ENCODE data around the gene RAP1GDS1. TPM values are rescaled to one million over a fixed set of nuclear protein-coding genes. Genes with fewer than 3 reads are reported as not detected.
A peak's percentile ranks its signal among the peaks of the same experiment; 100 is the strongest.

Gene RAP1GDS1
- total RNA-seq, 1 donor from 2014 or later: 121 TPM

DNA sequence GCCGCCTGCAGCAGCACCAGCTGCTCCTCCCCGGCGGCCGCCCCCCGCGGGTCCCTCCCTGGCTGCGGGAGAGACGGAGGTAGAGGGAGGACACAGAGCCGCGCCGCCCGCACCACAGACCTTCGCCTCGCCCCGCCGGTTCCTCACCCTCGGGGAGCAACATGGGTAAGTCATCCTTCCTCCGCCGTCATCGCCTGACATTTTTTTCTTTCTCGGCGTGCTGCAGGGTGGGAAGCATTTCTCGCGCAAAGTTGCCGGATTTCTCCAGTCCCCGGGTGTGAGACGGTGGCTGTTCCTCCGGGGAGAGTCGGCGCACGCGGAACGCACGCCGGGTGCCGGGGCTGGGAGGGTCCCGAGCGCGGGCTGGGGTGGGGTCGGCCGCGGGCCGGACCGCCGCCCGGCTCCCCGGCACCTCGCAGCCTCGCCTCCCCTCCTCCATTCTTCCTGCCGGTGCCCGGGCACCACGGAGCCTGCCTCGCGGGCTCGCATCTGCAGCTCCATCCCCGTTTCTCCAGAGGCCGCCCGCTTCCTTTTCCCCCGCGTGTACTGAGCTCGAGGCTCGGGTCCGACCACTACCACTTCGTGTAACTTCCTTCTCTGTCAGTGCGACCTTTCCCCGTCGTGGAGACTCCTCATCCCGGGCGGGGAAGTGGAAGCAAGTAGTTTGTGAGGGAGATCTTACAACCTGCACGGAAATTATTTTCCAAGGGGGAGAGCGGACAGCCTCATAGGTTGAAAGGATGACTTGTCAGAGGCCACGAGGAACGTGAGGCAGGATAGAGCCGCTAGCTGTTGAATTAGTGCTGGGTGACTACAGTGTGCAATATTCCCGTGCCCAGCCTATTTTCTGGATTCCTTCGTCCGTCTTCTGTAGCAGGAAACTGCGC lies 464 bp downstream of the RAP1GDS1 start:
- peaks cover 7% of the 10 kb centered on the region for H3K27me3 Mint-ChIP-seq (ENCODE audit: unreplicated experiment)
- DNase-seq: peak; percentile 56
- H3K27ac Mint-ChIP-seq (ENCODE audit: unreplicated experiment): peak overlapping the region; percentile 99
- TF ChIP-seq, protein P1, sequence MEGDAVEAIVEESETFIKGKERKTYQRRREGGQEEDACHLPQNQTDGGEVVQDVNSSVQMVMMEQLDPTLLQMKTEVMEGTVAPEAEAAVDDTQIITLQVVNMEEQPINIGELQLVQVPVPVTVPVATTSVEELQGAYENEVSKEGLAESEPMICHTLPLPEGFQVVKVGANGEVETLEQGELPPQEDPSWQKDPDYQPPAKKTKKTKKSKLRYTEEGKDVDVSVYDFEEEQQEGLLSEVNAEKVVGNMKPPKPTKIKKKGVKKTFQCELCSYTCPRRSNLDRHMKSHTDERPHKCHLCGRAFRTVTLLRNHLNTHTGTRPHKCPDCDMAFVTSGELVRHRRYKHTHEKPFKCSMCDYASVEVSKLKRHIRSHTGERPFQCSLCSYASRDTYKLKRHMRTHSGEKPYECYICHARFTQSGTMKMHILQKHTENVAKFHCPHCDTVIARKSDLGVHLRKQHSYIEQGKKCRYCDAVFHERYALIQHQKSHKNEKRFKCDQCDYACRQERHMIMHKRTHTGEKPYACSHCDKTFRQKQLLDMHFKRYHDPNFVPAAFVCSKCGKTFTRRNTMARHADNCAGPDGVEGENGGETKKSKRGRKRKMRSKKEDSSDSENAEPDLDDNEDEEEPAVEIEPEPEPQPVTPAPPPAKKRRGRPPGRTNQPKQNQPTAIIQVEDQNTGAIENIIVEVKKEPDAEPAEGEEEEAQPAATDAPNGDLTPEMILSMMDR (IDR thresholded peaks at IDR 0.05; ENCODE audit: partially characterized antibody, unreplicated experiment): no peak
- peaks cover 17% of the 10 kb centered on the region for H3K4me1 Mint-ChIP-seq (ENCODE audit: low read depth, unreplicated experiment)
- H3K9me3 Mint-ChIP-seq (ENCODE audit: unreplicated experiment): peaks cover 11% of the 10 kb centered on the region
- H3K36me3 Mint-ChIP-seq (ENCODE audit: unreplicated experiment): no peaks in the 10 kb centered on the region
- H3K4me3 Mint-ChIP-seq (ENCODE audit: unreplicated experiment): peak overlapping the region; percentile 98

DNA sequence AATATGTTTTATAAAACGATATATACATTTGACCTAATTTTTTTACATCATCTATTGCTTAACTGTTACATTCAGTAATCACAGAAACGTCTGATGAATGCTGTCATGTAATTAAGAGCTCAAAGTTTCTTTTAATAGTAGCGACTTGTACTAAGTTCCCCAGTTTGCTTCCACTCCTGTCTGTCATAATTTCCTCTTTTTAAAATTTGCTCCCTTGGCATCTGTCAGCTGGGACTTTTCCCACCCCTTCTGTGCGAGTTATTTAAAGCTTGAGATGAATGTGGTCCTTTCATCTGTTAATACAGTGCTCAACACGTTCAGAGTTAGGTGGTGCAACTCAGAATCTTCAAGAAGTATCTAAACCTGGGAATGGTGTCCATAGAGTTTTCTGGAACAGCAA lies 1.2 kb downstream of the RAP1GDS1 start:
- H3K4me1 Mint-ChIP-seq (ENCODE audit: low read depth, unreplicated experiment): peaks cover 17% of the 10 kb centered on the region
- peak overlapping the region; percentile 98 for H3K4me3 Mint-ChIP-seq (ENCODE audit: unreplicated experiment)
- no peaks in the 10 kb centered on the region for H3K36me3 Mint-ChIP-seq (ENCODE audit: unreplicated experiment)
- peak overlapping the region; percentile 99 for H3K27ac Mint-ChIP-seq (ENCODE audit: unreplicated experiment)
- H3K27me3 Mint-ChIP-seq (ENCODE audit: unreplicated experiment): peaks cover 7% of the 10 kb centered on the region
- DNase-seq: no peak
- TF ChIP-seq, protein P1 (IDR thresholded peaks at IDR 0.05; ENCODE audit: partially characterized antibody, unreplicated experiment): no peak
- H3K9me3 Mint-ChIP-seq (ENCODE audit: unreplicated experiment): peaks cover 11% of the 10 kb centered on the region

DNA sequence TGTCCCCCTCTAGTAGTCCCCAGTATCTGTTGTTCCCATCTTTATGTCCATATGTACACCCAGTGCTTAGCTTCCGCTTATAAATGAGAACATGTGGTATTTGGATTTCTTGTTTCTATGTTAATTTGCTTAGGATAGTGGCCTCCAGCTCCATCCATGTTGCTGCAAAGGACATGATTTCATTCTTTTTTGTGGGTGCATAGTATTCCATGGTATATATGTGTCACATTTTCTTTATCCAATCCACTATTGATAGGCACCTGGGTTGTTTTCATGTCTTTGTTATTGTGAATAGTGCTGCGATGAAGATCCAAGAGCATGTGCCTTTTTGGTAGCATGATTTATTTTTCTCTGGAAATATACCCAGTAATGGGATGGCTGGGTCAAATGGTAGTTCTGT lies 6.3 kb downstream of the RAP1GDS1 start:
- TF ChIP-seq, protein P1 (IDR thresholded peaks at IDR 0.05; ENCODE audit: partially characterized antibody, unreplicated experiment): no peak
- H3K4me1 Mint-ChIP-seq (ENCODE audit: low read depth, unreplicated experiment): peaks cover 8% of the 10 kb centered on the region
- H3K4me3 Mint-ChIP-seq (ENCODE audit: unreplicated experiment): no peak overlapping the region
- peaks cover 3% of the 10 kb centered on the region for H3K9me3 Mint-ChIP-seq (ENCODE audit: unreplicated experiment)
- H3K27ac Mint-ChIP-seq (ENCODE audit: unreplicated experiment): no peak overlapping the region
- no peak for DNase-seq
- H3K27me3 Mint-ChIP-seq (ENCODE audit: unreplicated experiment): no peaks in the 10 kb centered on the region
- H3K36me3 Mint-ChIP-seq (ENCODE audit: unreplicated experiment): peaks cover 21% of the 10 kb centered on the region

DNA sequence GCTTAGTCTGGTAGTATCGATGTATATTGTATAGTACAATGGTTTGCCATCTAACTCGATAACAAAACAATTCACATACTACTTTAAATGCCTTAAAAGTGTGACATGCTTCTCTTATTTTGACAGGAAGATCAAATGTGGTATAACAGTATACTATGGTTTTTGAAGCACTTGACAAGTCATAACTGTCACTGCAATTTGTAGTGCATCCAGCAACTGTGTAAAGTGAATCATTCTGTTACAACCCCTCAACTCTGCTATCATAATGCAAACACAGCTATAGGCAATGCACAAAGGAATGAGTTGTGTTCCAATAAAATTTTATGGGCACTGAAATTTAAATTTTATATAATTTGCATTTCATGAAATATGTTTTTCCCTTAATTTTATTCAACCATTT lies 14.0 kb downstream of the RAP1GDS1 start:
- TF ChIP-seq, protein P1 (IDR thresholded peaks at IDR 0.05; ENCODE audit: partially characterized antibody, unreplicated experiment): no peak
- no peak overlapping the region for H3K4me3 Mint-ChIP-seq (ENCODE audit: unreplicated experiment)
- no peaks in the 10 kb centered on the region for H3K4me1 Mint-ChIP-seq (ENCODE audit: low read depth, unreplicated experiment)
- H3K27ac Mint-ChIP-seq (ENCODE audit: unreplicated experiment): no peak overlapping the region
- DNase-seq: no peak
- peaks cover 5% of the 10 kb centered on the region for H3K9me3 Mint-ChIP-seq (ENCODE audit: unreplicated experiment)
- peaks cover 2% of the 10 kb centered on the region for H3K27me3 Mint-ChIP-seq (ENCODE audit: unreplicated experiment)
- peaks cover 27% of the 10 kb centered on the region for H3K36me3 Mint-ChIP-seq (ENCODE audit: unreplicated experiment)
